WTC11 (cell line): ENCODE results near the gene ANO10.

Source experiments
- ARID4B ChIP-seq: sonication (generic); formaldehyde crosslinking; IDR thresholded peaks from 2 replicates; pipeline ENCODE4 v1.8.0; 2023; ENCODE audit warnings: missing genetic modification reagents, mild to moderate bottlenecking, borderline replicate concordance
- CREB1 ChIP-seq: sonication (generic); formaldehyde crosslinking; IDR thresholded peaks from 2 replicates; pipeline ENCODE4 v1.8.0; 2023; ENCODE audit warnings: mild to moderate bottlenecking, missing genetic modification reagents
- CREM ChIP-seq: sonication (generic); formaldehyde crosslinking; IDR thresholded peaks from 2 replicates; pipeline ENCODE4 v1.8.1; 2022; ENCODE audit warnings: mild to moderate bottlenecking, missing genetic modification reagents, moderate library complexity
- CTCF ChIP-seq: fragments of 200-600 bp; IDR thresholded peaks from 2 replicates; pipeline ENCODE4 v1.8.0; 2022; ENCODE audit warnings: antibody characterized with exemption
- E2F1 ChIP-seq: sonication (generic); formaldehyde crosslinking; IDR thresholded peaks from 2 replicates; pipeline ENCODE4 v1.8.0; 2022; ENCODE audit warnings: mild to moderate bottlenecking, missing genetic modification reagents
- JUN ChIP-seq: sonication (generic); formaldehyde crosslinking; IDR thresholded peaks from 2 replicates; pipeline ENCODE4 v1.8.0; 2023; ENCODE audit warnings: mild to moderate bottlenecking, missing genetic modification reagents
- SP1 ChIP-seq: sonication (generic); formaldehyde crosslinking; conservative IDR thresholded peaks from 2 replicates; pipeline ENCODE4 v1.8.1; 2022; ENCODE audit warnings: missing genetic modification reagents
- ZBTB43 ChIP-seq: sonication (generic); formaldehyde crosslinking; IDR thresholded peaks from 2 replicates; pipeline ENCODE4 v1.8.1; 2023; ENCODE audit warnings: mild to moderate bottlenecking, missing genetic modification reagents
- ZNF281 ChIP-seq: sonication (generic); formaldehyde crosslinking; IDR thresholded peaks from 2 replicates; pipeline ENCODE4 v1.8.0; 2023; ENCODE audit warnings: mild to moderate bottlenecking, missing genetic modification reagents
- ZNF416 ChIP-seq: fragments of 250-450 bp; sonication (Bioruptor Pico); IDR thresholded peaks from 2 replicates; pipeline ENCODE4 v1.9.0; 2021; ENCODE audit warnings: mild to moderate bottlenecking, inconsistent platforms

- no peak for TF ChIP-seq CTCF
- TF ChIP-seq SP1 (CRISPR knock-in tag) = no peak
- no peak for TF ChIP-seq ZNF281 (CRISPR knock-in tag)
- TF ChIP-seq ZBTB43 (CRISPR knock-in tag) = no peak
- no peak for TF ChIP-seq CREB1 (CRISPR knock-in tag)
- TF ChIP-seq CREM = no peak
- TF ChIP-seq ARID4B (CRISPR knock-in tag) = no peak
- TF ChIP-seq ZNF416 = no peak
- TF ChIP-seq E2F1 = no peak
- no peak for TF ChIP-seq JUN (CRISPR knock-in tag)
These were observed 257.3 kb downstream of the ANO10 start for GRCh38 chr3:43364494-43364893.
